Mononuclear cell (primary cell): Measurements from ENCODE around the gene GNAT1. TPM values are rescaled to one million over a fixed set of nuclear protein-coding genes. Genes with fewer than 3 reads are reported as not detected.

Source experiments
- H3K27me3 ChIP-seq: 2 replicates; pipeline ENCODE4 v1.6.0; 2011; ENCODE audit warnings: low read length, control low read depth; ENCODE audit not compliant: insufficient read depth
- H3K4me1 ChIP-seq: 2 replicates; pipeline ENCODE4 v1.5.1; 2011; ENCODE audit warnings: mild to moderate bottlenecking, low read length, control low read depth; ENCODE audit not compliant: insufficient read depth
- H3K4me3 ChIP-seq: 2 replicates; pipeline ENCODE4 v1.5.1; 2011; ENCODE audit warnings: mild to moderate bottlenecking, low read length, moderate library complexity
- H3K9me3 ChIP-seq: 2 replicates; pipeline ENCODE4 v1.5.1; 2011; ENCODE audit warnings: low read depth, mild to moderate bottlenecking, control low read depth, low read length
- total RNA-seq: library from RNA; depleted of rRNA; stranded (reverse); fragments of >200 nt; gene quantifications from one replicate; pipeline ENCODE4 v1.2.3, GENCODE V29; 2012

GNAT1 gene
- total RNA-seq, 1 donor: not detected

GRCh38 chr3:50184242-50184978 lies 7.0 kb upstream of the GNAT1 start:
- Histone ChIP-seq H3K27me3 (no peaks in the 10 kb centered on the region), H3K4me1 (no peaks in the 10 kb centered on the region), H3K4me3 (no peak overlapping the region), H3K9me3 (no peaks in the 10 kb centered on the region)

GRCh38 chr3:50185230-50185629 lies 6.2 kb upstream of the GNAT1 start:
- Histone ChIP-seq H3K4me1 (no peaks in the 10 kb centered on the region), H3K9me3 (no peaks in the 10 kb centered on the region), H3K27me3 (no peaks in the 10 kb centered on the region), H3K4me3 (no peak overlapping the region)

- H3K4me1 ChIP-seq: peaks cover 4% of the 10 kb centered on the region
- H3K4me3 ChIP-seq: no peak overlapping the region
- H3K9me3 ChIP-seq: no peaks in the 10 kb centered on the region
- no peaks in the 10 kb centered on the region for H3K27me3 ChIP-seq
Measured at GRCh38 chr3:50186096-50186495, 5.3 kb upstream of the GNAT1 start.

GRCh38 chr3:50187750-50188149 lies 3.7 kb upstream of the GNAT1 start:
- Histone ChIP-seq H3K4me1 (peaks cover 11% of the 10 kb centered on the region), H3K9me3 (no peaks in the 10 kb centered on the region), H3K4me3 (no peak overlapping the region), H3K27me3 (peaks cover under 1% of the 10 kb centered on the region)

DNA sequence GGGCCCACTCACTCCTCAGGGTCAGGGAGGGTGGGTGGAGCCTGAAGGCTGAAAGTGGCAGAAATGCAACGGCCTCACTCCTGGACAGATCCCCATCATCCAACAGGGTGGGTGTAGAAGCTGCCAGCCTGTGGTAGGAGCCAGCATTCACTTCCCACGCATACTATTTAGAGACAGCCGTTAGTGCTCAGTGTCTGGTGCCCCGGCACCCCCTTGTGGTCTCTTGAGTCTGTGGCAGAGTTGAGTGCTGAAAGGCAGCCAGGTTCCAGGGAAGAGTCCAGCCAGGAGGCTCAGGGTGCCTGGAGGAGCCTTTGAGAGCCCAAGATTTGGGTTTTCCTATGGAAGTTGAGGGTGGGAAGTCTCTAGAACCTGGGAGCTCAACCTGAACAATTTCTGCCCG lies 2.1 kb upstream of the GNAT1 start:
- peaks cover 23% of the 10 kb centered on the region for H3K4me1 ChIP-seq
- H3K4me3 ChIP-seq: no peak overlapping the region
- H3K27me3 ChIP-seq: peaks cover 15% of the 10 kb centered on the region

GRCh38 chr3:50189989-50190388 lies 1.4 kb upstream of the GNAT1 start:
- H3K4me1 ChIP-seq: peaks cover 26% of the 10 kb centered on the region
- no peaks in the 10 kb centered on the region for H3K9me3 ChIP-seq
- no peak overlapping the region for H3K4me3 ChIP-seq
- peaks cover 15% of the 10 kb centered on the region for H3K27me3 ChIP-seq

More for the DNA sequence above, 2.1 kb upstream of the GNAT1 start:
- H3K9me3 ChIP-seq: no peaks in the 10 kb centered on the region

DNA sequence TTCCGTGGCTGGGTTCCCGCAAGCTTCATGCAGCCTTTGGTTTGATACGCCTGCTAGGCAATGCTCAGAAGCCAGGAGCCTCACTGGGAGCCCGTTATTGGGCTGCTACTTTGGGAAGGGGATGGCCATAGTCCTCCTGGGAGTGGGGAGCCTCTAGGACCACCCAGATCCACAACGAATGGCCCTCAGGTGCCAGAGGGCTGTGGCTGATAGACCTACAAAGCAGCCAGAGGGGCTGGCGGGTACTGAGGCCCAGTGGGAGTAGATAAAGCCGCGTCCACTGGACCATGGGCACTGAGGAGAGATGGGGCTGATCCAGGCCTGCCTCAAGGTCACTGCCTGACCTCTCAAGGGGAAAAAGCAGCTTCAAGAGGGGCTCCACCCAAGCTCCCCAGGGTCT lies 714 bp downstream of the GNAT1 start:
- Histone ChIP-seq H3K4me1 (peaks cover 26% of the 10 kb centered on the region), H3K4me3 (no peak overlapping the region), H3K9me3 (no peaks in the 10 kb centered on the region), H3K27me3 (peaks cover 18% of the 10 kb centered on the region)

GRCh38 chr3:50192689-50193141 lies 1.3 kb downstream of the GNAT1 start:
- Histone ChIP-seq H3K4me3 (no peak overlapping the region), H3K27me3 (peaks cover 18% of the 10 kb centered on the region), H3K9me3 (no peaks in the 10 kb centered on the region), H3K4me1 (peaks cover 26% of the 10 kb centered on the region)

- peaks cover 26% of the 10 kb centered on the region for H3K4me1 ChIP-seq
- no peak overlapping the region for H3K4me3 ChIP-seq
- H3K27me3 ChIP-seq: peaks cover 18% of the 10 kb centered on the region
- no peaks in the 10 kb centered on the region for H3K9me3 ChIP-seq
Measured at GRCh38 chr3:50193286-50193685, 1.9 kb downstream of the GNAT1 start.

DNA sequence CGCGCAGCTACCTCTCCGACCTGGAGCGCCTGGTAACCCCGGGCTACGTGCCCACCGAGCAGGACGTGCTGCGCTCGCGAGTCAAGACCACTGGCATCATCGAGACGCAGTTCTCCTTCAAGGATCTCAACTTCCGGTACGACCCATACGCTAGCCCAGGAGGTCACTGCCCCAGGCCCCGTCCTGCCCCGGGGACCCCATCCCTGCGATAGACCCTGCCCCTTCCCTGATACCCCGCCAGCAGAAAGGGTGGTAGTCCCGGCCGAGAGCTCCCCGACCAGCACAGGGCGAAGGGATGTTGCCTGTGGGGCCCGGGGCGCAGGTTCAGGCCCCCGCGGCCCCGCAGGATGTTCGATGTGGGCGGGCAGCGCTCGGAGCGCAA lies 2.3 kb downstream of the GNAT1 start:
- H3K4me3 ChIP-seq: no peak overlapping the region
- H3K9me3 ChIP-seq: no peaks in the 10 kb centered on the region
- peaks cover 26% of the 10 kb centered on the region for H3K4me1 ChIP-seq
- peaks cover 18% of the 10 kb centered on the region for H3K27me3 ChIP-seq

GRCh38 chr3:50194128-50194902 lies 2.9 kb downstream of the GNAT1 start:
- Histone ChIP-seq H3K27me3 (peaks cover 18% of the 10 kb centered on the region), H3K9me3 (no peaks in the 10 kb centered on the region), H3K4me1 (peaks cover 26% of the 10 kb centered on the region), H3K4me3 (no peak overlapping the region)

DNA sequence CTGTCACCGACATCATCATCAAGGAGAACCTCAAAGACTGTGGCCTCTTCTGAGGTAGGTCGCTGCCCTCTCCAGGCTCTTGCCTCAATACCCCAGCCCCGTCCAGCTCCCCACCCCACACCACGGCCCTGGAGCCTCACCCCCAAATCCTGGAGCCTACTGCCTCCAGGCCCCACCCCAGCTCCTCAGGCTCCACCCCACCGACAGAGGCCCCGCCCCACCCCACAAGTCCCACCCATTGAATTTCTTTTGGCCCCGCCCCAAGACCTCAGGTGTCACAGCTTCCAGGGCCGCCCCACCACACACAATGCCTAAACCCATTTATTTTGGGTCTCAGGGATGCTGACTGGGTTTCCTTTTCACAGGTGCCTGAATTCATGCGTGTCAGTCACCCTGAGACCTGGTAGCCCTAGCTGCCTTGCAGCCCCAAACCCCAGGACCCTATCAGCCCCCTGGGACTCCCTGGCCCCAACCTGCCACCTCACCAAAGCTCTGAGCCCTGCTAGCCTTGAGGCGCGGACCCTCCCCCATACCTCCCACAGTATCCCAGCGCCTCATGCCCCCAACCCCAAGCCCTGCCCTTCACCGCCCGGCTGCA lies 3.6 kb downstream of the GNAT1 start:
- Histone ChIP-seq H3K9me3 (no peaks in the 10 kb centered on the region), H3K4me1 (peaks cover 26% of the 10 kb centered on the region), H3K27me3 (peaks cover 18% of the 10 kb centered on the region), H3K4me3 (no peak overlapping the region)

- no peak overlapping the region for H3K4me3 ChIP-seq
- H3K27me3 ChIP-seq: peaks cover 18% of the 10 kb centered on the region
- peaks cover 26% of the 10 kb centered on the region for H3K4me1 ChIP-seq
- H3K9me3 ChIP-seq: no peaks in the 10 kb centered on the region
Measured at GRCh38 chr3:50195501-50196252, 4.3 kb downstream of the GNAT1 start.

DNA sequence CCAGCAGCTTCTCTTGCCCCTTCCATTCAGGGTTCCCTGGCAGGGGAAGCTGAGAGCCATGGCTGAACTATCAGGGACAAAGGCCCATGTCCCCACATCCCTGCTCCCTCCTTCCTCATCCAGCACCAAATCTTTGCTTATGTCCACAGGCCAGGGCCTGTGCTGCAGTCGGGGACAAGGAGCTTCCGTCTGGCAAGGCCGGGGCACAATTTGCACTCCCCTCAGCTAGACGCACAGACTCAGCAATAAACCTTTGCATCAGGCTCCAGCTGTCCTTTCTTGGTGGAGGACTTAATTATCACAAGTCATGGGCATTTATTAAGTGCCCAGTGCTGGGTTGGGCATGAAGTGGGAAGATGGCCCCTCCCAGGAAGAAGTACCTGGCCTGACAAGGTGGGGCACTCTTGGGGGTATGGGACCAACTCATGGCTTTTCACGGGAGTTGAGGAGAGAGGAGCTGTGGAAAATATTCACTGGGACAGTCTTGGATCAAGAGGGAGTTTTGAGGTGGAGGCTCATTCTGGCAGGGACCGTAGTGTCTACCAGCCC lies 4.9 kb downstream of the GNAT1 start:
- no peak overlapping the region for H3K4me3 ChIP-seq
- H3K9me3 ChIP-seq: no peaks in the 10 kb centered on the region
- H3K4me1 ChIP-seq: peaks cover 19% of the 10 kb centered on the region
- H3K27me3 ChIP-seq: peaks cover 18% of the 10 kb centered on the region
